IPS-15b (cell line): Measurements from ENCODE around the gene UNC13D.

Experiments
- H3K27me3 ChIP-seq: one replicate; pipeline ENCODE4 v1.6.1; 2013; ENCODE audit warnings: low read length; ENCODE audit not compliant: control insufficient read depth, insufficient read depth
- H3K36me3 ChIP-seq: one replicate; pipeline ENCODE4 v1.6.1; 2013; ENCODE audit warnings: low read length; ENCODE audit not compliant: control insufficient read depth, insufficient read depth
- H3K4me1 ChIP-seq: one replicate; pipeline ENCODE4 v1.6.1; 2013; ENCODE audit warnings: mild to moderate bottlenecking, low read length; ENCODE audit not compliant: control insufficient read depth, insufficient read depth
- H3K4me3 ChIP-seq: one replicate; pipeline ENCODE4 v1.5.1; 2013; ENCODE audit warnings: low read depth, low read length
- H3K9ac ChIP-seq: one replicate; pipeline ENCODE4 v1.6.1; 2013; ENCODE audit warnings: low read depth, mild to moderate bottlenecking, low read length
- H3K9me3 ChIP-seq: one replicate; pipeline ENCODE4 v1.6.1; 2013; ENCODE audit warnings: mild to moderate bottlenecking, low read length; ENCODE audit not compliant: control insufficient read depth, insufficient read depth

UNC13D gene

DNA sequence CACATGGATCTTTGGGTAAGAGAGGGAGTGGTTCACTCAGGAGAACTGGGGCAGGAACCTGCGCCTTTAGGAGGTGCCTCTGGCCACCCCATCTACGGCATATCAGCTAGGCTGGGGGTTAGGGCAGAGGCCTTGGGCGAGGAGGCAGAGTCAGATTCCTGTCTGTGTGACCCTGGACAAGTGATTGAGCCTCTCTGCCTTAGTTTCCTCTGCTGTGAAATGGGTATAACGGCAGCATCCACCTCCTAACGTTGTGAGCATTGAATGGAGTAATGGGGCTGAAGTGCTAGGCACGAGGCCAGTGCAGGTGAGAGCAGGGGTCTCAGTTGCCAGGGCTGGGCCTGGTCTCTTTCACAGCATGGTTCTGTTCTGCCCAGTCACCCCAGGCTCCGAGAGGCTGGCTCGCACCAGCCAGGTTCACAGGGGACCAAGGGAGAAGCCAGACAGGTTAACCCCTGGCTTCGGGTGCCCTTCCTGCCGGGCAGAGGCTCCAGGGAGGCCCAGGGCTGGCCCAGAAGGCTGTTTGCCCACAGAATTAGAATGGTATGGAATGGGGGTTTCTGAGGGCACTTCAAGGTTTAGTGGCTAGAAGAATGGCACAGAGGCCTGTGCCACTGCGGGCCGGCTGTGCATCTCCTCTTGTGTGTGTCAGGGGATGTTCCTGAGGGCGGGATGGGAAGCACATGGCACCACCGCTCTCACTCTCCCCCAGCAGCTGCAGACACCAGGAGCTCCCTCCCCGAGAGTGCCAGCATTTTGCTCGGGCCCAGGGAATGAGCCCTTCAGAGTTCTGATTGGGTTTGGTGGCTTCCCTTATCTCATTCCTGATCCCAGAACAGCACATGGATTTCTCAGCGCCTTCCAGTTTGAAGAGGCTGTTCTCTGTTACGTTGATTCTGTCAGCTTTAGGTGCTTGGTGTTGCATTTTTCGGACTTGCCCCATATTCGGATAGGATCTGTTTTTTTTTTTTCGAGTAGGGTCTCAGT lies 23.8 kb downstream of the UNC13D start:
- Histone ChIP-seq H3K9me3 (no peaks in the 10 kb centered on the region), H3K4me1 (no peaks in the 10 kb centered on the region), H3K4me3 (no peak overlapping the region), H3K27me3 (no peaks in the 10 kb centered on the region), H3K36me3 (peaks cover 59% of the 10 kb centered on the region), H3K9ac (no peak overlapping the region)

DNA sequence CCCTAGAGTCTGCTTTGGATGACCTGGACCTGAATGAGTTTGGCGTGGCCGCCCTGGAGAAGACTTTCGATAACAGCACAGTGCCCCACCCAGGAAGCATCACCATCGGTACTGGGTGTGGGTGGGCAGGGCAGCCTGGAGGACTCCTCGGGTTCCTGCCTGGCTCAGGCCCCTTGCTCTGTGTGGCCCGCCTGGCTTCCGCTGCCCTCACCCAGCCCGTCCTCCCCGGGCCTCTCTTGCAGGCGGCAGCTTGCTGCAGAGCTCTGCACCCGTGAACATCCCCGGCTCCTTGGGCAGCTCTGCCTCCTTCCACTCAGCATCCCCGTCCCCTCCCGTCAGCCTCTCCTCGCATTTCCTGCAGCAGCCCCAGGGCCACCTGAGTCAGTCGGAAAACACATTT lies 24.5 kb downstream of the UNC13D start:
- Histone ChIP-seq H3K36me3 (peaks cover 66% of the 10 kb centered on the region), H3K4me1 (no peaks in the 10 kb centered on the region), H3K4me3 (no peak overlapping the region), H3K9me3 (no peaks in the 10 kb centered on the region), H3K27me3 (no peaks in the 10 kb centered on the region), H3K9ac (no peak overlapping the region)

DNA sequence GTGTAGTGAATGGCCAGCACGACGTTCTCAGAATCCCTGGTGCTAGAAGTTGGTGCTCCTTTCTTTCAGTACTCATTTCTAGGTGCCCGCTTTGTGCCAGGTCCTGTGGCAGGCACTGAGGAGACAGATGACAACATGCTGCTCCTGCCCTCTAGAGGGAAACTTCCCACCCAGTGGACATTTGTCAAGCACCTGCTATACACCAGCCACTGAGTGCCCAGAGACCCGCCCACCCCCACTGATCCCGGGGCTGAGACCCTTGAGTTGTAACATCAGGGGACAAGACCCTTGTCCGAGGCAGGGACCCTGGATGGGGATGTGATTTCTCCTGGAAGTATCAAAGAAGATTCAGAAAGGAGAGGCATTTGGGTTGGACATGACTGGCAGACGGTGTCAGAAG lies 25.1 kb downstream of the UNC13D start:
- no peak overlapping the region for H3K4me3 ChIP-seq
- no peaks in the 10 kb centered on the region for H3K27me3 ChIP-seq
- H3K36me3 ChIP-seq: peaks cover 68% of the 10 kb centered on the region
- no peaks in the 10 kb centered on the region for H3K4me1 ChIP-seq
- no peak overlapping the region for H3K9ac ChIP-seq
- no peaks in the 10 kb centered on the region for H3K9me3 ChIP-seq

DNA sequence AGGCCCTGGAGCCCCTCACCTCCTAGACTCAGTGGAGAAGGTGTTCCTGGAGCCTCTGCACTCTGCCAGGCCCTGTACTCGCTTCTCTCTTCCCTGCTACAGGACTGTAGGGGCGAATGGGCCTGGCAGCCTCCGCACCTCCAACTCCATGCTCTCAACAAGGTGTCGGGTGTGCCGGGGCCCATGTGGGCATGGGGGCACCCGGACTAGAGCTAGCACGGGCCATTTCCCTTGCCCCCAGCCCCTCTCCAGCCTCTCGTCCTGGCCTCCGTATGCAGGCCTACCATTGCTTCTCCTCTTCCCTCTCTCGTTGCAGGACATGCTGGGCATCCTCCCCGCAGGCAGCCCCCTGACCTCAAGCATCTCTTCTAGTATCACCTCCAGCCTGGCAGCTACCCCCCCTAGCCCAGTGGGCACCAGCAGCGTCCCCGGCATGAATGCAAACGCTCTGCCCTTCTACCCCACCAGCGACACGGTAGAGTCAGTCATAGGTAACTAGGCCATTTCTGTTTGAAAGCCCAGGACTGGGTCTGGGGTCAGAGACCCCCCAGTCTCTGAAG lies 25.8 kb downstream of the UNC13D start:
- no peaks in the 10 kb centered on the region for H3K4me1 ChIP-seq
- no peaks in the 10 kb centered on the region for H3K27me3 ChIP-seq
- H3K9me3 ChIP-seq: no peaks in the 10 kb centered on the region
- H3K9ac ChIP-seq: no peak overlapping the region
- H3K36me3 ChIP-seq: peaks cover 69% of the 10 kb centered on the region
- H3K4me3 ChIP-seq: no peak overlapping the region

DNA sequence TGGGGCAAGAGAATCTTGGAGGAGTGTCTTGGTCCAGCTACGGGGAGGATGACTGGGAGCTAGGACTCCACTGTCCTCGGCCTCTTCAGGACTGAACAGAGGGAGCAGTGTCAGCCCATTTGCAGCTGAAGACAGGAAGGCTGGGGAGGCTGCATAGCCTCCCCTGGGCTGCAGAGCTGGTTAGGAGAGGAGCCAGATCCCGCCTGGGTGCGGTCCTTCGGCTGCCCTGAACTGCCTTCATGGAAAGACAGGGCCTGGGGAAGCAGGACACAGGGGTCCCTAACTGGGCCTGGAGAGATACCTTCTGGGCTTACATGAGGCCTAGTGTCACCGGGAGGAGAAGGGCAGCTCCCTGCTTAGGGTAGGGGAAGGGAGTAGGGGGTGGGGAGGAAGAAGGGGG lies 26.6 kb downstream of the UNC13D start:
- peaks cover 74% of the 10 kb centered on the region for H3K36me3 ChIP-seq
- H3K4me1 ChIP-seq: no peaks in the 10 kb centered on the region
- H3K9me3 ChIP-seq: no peaks in the 10 kb centered on the region
- no peaks in the 10 kb centered on the region for H3K27me3 ChIP-seq
- no peak overlapping the region for H3K9ac ChIP-seq
- no peak overlapping the region for H3K4me3 ChIP-seq

DNA sequence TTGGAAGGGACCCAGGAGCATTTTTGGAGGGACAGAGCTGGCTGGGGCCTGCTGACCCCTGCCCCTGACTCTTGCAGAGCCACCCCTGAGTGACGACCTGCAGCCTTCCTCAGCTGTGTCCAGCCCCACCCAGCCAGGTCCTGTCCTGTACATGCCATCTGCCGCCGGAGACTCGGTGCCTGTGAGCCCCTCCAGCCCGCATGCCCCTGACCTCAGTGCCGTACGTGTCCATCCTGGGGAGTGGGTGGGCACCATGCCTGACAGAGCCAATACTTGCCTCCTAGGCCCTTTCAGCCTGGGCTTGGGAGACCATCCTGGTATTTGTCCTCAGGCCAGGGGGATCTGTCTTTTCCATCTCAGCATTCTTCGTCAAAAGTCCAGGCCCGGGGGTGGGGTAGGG lies 27.5 kb downstream of the UNC13D start:
- peaks cover 77% of the 10 kb centered on the region for H3K36me3 ChIP-seq
- no peaks in the 10 kb centered on the region for H3K27me3 ChIP-seq
- H3K4me1 ChIP-seq: no peaks in the 10 kb centered on the region
- H3K4me3 ChIP-seq: no peak overlapping the region
- H3K9me3 ChIP-seq: no peaks in the 10 kb centered on the region
- no peak overlapping the region for H3K9ac ChIP-seq

DNA sequence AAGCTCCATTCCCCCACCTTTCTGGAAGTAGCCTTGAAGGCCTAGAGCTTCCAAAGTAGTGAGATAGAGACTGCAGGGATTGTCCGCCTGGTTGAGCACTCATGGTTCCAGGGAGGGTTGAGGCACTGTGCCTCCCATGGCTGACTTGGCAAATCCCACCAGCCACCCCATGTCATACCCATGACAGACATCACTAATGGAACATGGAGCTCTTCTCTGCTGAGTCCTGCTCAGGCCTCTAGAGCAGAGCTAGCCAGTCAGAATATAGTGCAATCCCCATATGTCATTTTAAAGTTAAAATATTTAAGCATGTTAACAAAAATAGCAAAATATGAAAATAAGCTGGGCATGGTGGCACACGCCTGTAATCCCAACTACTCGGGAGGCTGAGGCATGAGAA lies 28.8 kb downstream of the UNC13D start:
- H3K36me3 ChIP-seq: peaks cover 70% of the 10 kb centered on the region
- H3K4me1 ChIP-seq: no peaks in the 10 kb centered on the region
- H3K4me3 ChIP-seq: no peak overlapping the region
- no peaks in the 10 kb centered on the region for H3K27me3 ChIP-seq
- H3K9ac ChIP-seq: no peak overlapping the region
- no peaks in the 10 kb centered on the region for H3K9me3 ChIP-seq

DNA sequence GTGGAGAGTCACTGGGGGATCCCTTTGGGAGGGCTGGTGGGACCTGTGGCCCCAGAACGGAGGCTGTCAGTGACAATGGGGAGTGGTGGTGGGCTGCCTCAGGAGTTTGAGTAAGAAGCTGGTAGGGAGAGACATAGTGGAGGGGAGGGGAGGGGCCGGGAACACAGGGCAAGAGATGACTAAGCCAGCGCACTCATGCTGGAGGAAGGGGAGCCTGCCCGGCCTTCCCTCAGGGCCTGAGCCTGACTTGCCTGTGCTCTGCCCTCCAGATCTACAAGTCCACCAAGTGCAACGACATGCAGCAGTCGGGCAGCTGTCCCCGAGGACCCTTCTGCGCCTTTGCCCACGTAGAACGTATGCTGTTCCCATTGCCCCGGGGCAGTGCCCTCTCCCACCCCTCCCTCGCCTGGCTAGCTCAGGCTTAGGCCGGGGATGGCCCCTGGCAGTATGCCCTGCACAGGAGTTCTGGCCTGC lies 29.3 kb downstream of the UNC13D start:
- Histone ChIP-seq H3K9me3 (no peaks in the 10 kb centered on the region), H3K4me3 (no peak overlapping the region), H3K4me1 (no peaks in the 10 kb centered on the region), H3K27me3 (no peaks in the 10 kb centered on the region), H3K9ac (no peak overlapping the region), H3K36me3 (peaks cover 69% of the 10 kb centered on the region)

DNA sequence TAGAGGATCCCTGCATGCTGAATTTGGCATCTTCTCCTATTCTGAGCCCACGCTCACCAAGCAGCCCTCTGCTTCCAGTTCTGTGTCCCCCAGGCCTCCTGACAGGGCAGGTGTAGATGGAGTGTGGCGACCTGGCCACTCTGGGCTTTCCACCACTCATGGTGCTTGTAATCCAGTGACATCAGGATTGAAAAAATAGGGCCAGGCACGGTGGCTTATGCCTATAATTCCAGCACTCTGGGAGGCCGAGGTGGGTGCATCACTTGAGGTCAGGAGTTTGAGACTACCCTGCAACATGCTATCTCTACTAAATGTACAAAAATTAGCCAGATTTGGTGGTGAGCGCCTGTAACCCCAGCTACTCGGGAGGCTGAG lies 30.2 kb downstream of the UNC13D start:
- no peaks in the 10 kb centered on the region for H3K27me3 ChIP-seq
- no peak overlapping the region for H3K4me3 ChIP-seq
- no peaks in the 10 kb centered on the region for H3K9me3 ChIP-seq
- H3K9ac ChIP-seq: no peak overlapping the region
- no peaks in the 10 kb centered on the region for H3K4me1 ChIP-seq
- peaks cover 65% of the 10 kb centered on the region for H3K36me3 ChIP-seq

DNA sequence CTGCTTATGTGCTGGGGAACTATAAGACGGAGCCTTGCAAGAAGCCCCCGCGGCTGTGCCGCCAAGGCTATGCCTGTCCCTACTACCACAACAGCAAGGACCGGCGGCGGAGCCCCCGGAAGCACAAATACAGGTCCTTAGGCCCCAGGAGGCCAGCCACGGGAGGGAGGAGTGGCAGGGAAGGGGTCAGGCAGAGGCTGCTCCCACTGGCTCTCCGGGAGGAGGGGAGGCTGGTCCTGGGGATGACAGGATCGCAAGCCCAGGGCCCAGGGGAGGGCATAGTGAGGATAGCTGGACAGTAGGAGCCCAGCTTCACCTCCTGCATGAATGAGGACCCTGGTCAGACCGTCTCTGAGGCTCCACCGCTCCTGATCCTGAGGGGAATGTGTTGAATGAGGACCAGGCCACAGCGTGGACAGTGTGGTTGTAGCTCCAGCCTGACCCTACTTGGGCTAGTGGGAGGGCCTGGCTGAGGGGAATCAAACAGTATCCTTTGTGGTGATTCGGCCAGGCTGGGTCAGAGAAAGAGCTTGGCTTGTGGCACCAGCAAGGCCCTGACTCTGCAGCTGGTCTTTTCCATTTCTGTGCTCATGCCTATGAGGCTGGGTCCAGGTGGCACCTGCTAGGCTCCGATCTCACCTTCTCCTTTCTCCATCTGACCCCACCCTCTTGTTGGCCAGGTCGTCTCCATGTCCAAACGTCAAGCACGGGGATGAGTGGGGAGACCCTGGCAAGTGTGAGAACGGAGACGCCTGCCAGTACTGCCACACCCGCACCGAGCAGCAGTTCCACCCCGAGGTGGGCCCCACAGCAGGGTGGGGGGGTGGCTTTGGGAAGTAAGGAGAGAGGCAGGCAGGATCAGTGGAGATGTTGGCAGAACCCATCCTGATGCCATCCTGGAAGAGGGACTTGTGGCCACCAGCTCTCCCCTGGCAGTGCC lies 30.9 kb downstream of the UNC13D start:
- Histone ChIP-seq H3K27me3 (no peaks in the 10 kb centered on the region), H3K9ac (no peak overlapping the region), H3K36me3 (peaks cover 61% of the 10 kb centered on the region), H3K4me3 (no peak overlapping the region), H3K9me3 (no peaks in the 10 kb centered on the region), H3K4me1 (no peaks in the 10 kb centered on the region)

DNA sequence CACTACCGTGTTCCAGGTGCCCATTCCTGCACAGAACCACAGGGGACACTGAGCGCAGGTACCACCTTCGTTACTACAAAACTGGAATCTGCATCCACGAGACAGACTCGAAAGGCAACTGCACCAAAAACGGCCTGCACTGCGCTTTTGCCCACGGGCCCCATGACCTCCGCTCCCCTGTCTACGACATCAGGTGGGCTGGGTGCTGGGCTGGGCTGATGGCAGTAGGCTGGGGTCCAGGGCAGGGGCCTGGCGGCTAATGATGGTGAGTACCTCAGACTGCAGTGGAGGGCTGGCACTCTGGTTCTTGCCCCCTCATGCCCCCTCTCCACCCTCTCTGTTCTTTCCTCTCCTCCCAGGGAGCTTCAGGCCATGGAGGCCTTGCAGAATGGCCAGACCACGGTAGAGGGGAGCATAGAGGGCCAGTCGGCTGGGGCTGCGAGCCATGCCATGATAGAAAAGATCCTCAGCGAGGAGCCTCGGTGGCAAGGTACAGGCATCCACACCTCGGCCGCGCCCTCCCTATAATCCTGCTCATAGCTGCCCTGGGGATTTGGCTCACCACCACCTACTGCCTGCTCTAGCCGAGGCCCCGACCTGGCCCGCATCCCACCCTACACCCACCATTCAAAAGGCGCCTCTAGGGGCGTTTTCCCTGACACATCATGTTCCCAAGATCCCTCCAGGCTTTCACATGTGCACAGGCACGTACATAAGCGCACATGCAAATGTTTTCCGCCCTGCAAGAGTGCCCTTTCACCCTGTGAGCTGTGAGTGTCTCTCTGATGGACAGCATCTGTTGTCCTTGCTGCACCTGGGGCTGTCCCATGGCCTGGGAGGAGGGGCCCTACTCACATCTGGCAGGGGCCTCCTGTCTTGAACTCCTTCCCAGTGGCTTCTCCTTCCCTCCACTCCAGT lies 31.8 kb downstream of the UNC13D start:
- Histone ChIP-seq H3K4me1 (no peaks in the 10 kb centered on the region), H3K27me3 (no peaks in the 10 kb centered on the region), H3K36me3 (peaks cover 57% of the 10 kb centered on the region), H3K9ac (no peak overlapping the region), H3K4me3 (no peak overlapping the region), H3K9me3 (no peaks in the 10 kb centered on the region)
